Sciatic nerve (tissue), 2 donors: ENCODE measurements around the gene NOL4L. TPM values are rescaled to one million over a fixed set of nuclear protein-coding genes. Genes with fewer than 3 reads are reported as not detected.
"Not testable (repeated sequence)": the region's sequence is repeated elsewhere in the genome, so short reads cannot be mapped to it uniquely, and the experiment has no call there.

Experiments used
- ATAC-seq: fragments of 200-7000 bp; cut with Tn5 transposase; one replicate; pipeline ENCODE4 v1.9.1; 2020; ENCODE audit warnings: mild to moderate bottlenecking, moderate library complexity
- DNase-seq: peaks from one replicate; pipeline ENCODE4 v3.0.0-alpha.2; 2020; ENCODE audit warnings: low spot score
- intact Hi-C: fragments of 100-400 bp; cut with DNase I; formaldehyde crosslinking; loops from one replicate; pipeline ENCODE4 v1.14.2; 2022
- total RNA-seq: library from RNA; stranded (reverse); fragmentation: NEBNext Ultra II Directional; extraction: Animal tissue kit (Norgen Biotek cat#: 25700); gene quantifications from one replicate; pipeline ENCODE4 v1.2.1, GENCODE V29; 2021
- donor health status: DM: no; HTN: no; CAD: no.
- donor health status: DM: no; HTN: no; CAD: no.

Gene NOL4L
- total RNA-seq, 1 donor from 2014 or later, result 39.4 TPM

DNA sequence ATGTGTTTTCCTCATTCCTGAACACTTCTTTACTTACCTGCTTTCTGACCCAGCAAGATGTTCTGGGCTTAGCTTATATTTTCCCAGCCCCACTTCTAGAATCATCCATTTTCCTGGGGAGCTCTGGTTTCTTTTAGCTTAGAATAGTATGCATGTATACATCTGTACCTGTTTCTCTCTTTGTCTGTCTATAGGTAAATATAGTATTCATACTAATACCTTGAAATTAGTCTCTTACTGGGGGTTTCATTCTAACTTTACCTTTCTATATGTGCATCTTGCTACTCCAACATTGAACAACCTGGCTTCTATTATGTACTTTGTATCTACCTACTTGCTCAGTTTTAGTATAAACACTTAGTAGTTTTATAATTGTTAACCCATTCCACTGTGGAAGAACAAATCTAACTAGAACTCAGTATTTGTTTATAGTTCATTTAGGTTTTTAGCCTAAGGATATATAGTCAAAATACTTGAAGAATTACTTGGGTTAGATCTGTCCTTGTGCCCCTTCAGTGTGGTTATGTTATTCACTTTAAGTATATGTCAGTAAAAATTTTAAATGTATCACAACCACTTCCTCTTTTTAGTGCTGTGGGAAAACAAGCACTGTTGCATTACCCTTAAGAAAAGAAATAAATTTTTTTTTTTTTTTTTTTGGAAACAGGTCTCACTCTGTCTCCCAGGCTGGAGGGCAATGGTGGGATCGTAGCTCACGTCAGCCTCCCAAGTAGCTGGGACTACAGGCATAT, 173.0 kb downstream of the NOL4L start:
- intact Hi-C loops, result no loop called here
- no peak for DNase-seq
- ATAC-seq, result no peak

DNA sequence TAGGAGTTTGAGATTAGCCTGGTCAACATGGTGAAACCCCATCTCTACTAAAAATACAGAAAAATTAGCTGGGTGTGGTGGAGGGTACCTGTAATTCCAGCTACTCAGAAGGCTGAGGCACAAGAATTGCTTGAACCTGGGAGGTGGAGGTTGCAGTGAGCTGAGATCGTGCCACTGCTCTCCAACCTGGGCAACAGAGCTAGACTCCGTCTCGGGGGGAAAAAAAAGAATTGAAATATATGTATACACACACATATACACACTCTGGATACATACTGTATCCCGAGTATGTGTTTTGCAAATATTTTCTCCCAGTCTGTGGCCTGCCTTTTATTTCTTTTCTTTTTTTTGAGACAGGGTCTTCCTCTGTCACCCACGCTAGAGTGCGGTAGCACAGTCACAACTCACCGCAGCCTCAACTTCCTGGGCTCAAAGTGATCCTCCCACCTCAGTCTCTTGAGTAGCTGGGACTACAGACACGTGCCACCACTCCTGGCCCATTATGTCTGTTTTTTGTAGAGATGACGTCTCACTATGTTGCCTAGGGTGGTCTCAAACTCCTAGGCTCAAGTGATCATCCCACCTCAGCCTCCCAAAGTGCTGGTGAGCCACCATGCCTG, 177.9 kb downstream of the NOL4L start:
- ATAC-seq, intact Hi-C loops, DNase-seq: not testable (repeated sequence)

- intact Hi-C loops, result no loop called here
- DNase-seq (no peak), ATAC-seq (no peak)
Observed at GRCh38 chr20:32406701-32407100, 178.4 kb downstream of the NOL4L start.

- ATAC-seq (no peak), DNase-seq (no peak)
- intact Hi-C loops, result loop anchor here (1.0 kb wide), 1 partner anchor 37 kb away; no protein-coding TSS in a partner anchor
Observed at GRCh38 chr20:32404017-32404416, 181.1 kb downstream of the NOL4L start.

DNA sequence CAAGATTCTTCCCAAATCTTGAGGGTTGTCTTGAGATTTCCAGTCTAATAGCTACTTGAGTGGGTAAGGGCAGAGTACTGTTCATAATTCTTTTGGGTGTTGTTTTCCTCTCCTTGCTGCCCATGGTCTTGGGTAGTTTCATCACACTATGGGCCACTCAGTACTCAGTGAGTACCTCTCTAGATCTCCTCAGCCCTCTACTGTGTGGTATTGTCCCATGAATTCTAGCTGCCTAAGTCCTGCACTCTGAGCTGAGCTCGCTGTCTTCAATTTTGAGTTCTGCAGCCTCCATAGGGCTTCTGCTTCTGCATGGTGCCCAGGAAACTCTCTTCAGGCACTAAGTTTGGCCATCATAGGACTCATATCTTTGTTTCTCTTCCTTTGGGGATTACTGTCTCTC, 184.7 kb downstream of the NOL4L start:
- intact Hi-C loops, result no loop called here
- DNase-seq (no peak), ATAC-seq (no peak)

DNA sequence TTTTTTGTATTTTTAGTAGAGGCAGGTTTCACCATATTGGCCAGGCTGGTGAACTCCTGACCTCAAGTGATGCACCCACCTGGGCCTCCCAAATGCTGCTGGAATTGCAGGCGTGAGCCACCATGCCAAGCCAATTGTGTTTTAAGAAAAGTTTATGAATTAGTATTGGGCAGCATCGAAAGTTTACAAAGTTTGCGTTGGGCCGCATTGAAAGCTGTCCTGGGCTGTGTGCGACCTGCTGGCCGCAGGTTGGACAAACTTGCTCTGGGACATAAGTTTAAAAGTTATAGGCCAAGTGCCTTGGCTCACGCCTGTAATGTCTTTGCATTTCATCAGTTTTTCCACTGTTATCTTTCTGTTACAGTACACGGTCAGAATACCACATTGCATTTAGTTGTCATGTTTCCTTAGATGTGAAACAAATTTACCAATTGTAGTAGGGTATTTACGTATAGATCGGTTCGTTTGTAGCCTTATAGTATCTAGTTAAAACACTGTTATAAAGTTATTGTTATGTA, 187.5 kb downstream of the NOL4L start:
- intact Hi-C loops, result no loop called here
- DNase-seq (no peak), ATAC-seq (no peak)

DNA sequence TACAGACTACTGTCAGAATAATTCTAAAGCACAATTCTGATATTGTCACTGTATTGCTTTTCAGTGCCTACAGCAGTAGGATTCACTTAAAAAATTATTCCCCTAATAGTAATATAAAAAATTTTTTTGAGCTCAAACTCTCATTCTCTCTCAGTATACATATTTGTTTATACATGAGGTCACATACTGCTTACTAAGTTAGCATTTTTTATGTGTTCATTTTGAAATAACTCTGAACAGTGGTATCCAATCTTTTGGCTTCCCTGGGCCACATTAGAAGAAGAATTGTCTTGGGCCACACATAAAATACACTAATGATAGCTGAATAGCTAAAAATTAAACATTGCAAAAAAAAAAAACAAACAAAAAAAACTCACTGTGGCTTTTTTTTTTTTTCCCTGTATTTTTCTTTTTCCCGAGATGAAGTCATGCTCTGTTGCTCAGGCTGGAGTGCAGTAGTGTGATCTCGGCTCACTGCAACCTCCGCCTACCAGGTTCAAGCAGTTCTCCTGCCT, 188.4 kb downstream of the NOL4L start:
- intact Hi-C loops, result no loop called here
- no peak for ATAC-seq
- no peak for DNase-seq

- intact Hi-C loops, result no loop called here
- DNase-seq, result no peak
- ATAC-seq, result no peak
Observed at GRCh38 chr20:32395066-32395465, 190.1 kb downstream of the NOL4L start.

Other genes with a start within 250 kb of the NOL4L start
- 113 TPM for gene ASXL1, start 227.0 kb downstream of the NOL4L start, total RNA-seq
- 0.94 TPM for gene C20orf203, start 88.6 kb upstream of the NOL4L start, total RNA-seq
- 30.2 TPM for gene COMMD7, start 158.1 kb upstream of the NOL4L start, total RNA-seq
- gene DNMT3B, start 177.1 kb upstream of the NOL4L start, total RNA-seq, result 2.1 TPM
- 93.9 TPM for gene MAPRE1, start 234.6 kb upstream of the NOL4L start, total RNA-seq